IPS-18c (cell line): ENCODE data around the gene ARHGEF12.

ENCODE experiments used
- H3K4me3 ChIP-seq: 2 replicates; pipeline ENCODE4 v1.7.0; 2013; ENCODE audit warnings: low read depth, mild to moderate bottlenecking, low read length, moderate library complexity; ENCODE audit not compliant: insufficient read depth
- H3K9me3 ChIP-seq: one replicate; pipeline ENCODE4 v1.6.1; 2013; ENCODE audit warnings: mild to moderate bottlenecking, low read length, moderate library complexity; ENCODE audit not compliant: control insufficient read depth, insufficient read depth

Gene ARHGEF12

GRCh38 chr11:120392314-120392713 is 56.1 kb downstream of the ARHGEF12 start:
- Histone ChIP-seq H3K9me3 (no peaks in the 10 kb centered on the region), H3K4me3 (no peak overlapping the region)

- Histone ChIP-seq H3K9me3 (no peaks in the 10 kb centered on the region), H3K4me3 (no peak overlapping the region)
Measured at GRCh38 chr11:120392793-120393192, 56.6 kb downstream of the ARHGEF12 start.

- no peak overlapping the region for H3K4me3 ChIP-seq
- H3K9me3 ChIP-seq = no peaks in the 10 kb centered on the region
Measured at GRCh38 chr11:120394119-120394518, 57.9 kb downstream of the ARHGEF12 start.

- Histone ChIP-seq H3K4me3 (no peak overlapping the region), H3K9me3 (no peaks in the 10 kb centered on the region)
Measured at GRCh38 chr11:120395778-120396177, 59.6 kb downstream of the ARHGEF12 start.

GRCh38 chr11:120398132-120398531 is 61.9 kb downstream of the ARHGEF12 start:
- H3K4me3 ChIP-seq = no peak overlapping the region
- H3K9me3 ChIP-seq = no peaks in the 10 kb centered on the region

GRCh38 chr11:120399307-120399706 is 63.1 kb downstream of the ARHGEF12 start:
- Histone ChIP-seq H3K4me3 (no peak overlapping the region), H3K9me3 (no peaks in the 10 kb centered on the region)

GRCh38 chr11:120400564-120401364 is 64.6 kb downstream of the ARHGEF12 start:
- H3K9me3 ChIP-seq = no peaks in the 10 kb centered on the region
- no peak overlapping the region for H3K4me3 ChIP-seq

GRCh38 chr11:120401506-120401905 is 65.3 kb downstream of the ARHGEF12 start:
- Histone ChIP-seq H3K4me3 (no peak overlapping the region), H3K9me3 (no peaks in the 10 kb centered on the region)

- no peak overlapping the region for H3K4me3 ChIP-seq
- H3K9me3 ChIP-seq = no peaks in the 10 kb centered on the region
Measured at GRCh38 chr11:120403966-120404365, 67.8 kb downstream of the ARHGEF12 start.

- Histone ChIP-seq H3K4me3 (no peak overlapping the region), H3K9me3 (no peaks in the 10 kb centered on the region)
Measured at GRCh38 chr11:120404495-120404894, 68.3 kb downstream of the ARHGEF12 start.

- Histone ChIP-seq H3K9me3 (no peaks in the 10 kb centered on the region), H3K4me3 (no peak overlapping the region)
Measured at GRCh38 chr11:120409655-120410054, 73.4 kb downstream of the ARHGEF12 start.

- Histone ChIP-seq H3K4me3 (no peak overlapping the region), H3K9me3 (no peaks in the 10 kb centered on the region)
Measured at GRCh38 chr11:120410622-120411380, 74.6 kb downstream of the ARHGEF12 start.

GRCh38 chr11:120413480-120413879 is 77.3 kb downstream of the ARHGEF12 start:
- no peak overlapping the region for H3K4me3 ChIP-seq

GRCh38 chr11:120420572-120420971 is 84.4 kb downstream of the ARHGEF12 start:
- Histone ChIP-seq H3K4me3 (no peak overlapping the region), H3K9me3 (no peaks in the 10 kb centered on the region)

More at GRCh38 chr11:120413480-120413879, 77.3 kb downstream of the ARHGEF12 start:
- no peaks in the 10 kb centered on the region for H3K9me3 ChIP-seq

GRCh38 chr11:120424185-120424969 is 88.2 kb downstream of the ARHGEF12 start:
- Histone ChIP-seq H3K9me3 (no peaks in the 10 kb centered on the region), H3K4me3 (no peak overlapping the region)

GRCh38 chr11:120424970-120425332 is 88.7 kb downstream of the ARHGEF12 start:
- Histone ChIP-seq H3K4me3 (no peak overlapping the region), H3K9me3 (no peaks in the 10 kb centered on the region)

GRCh38 chr11:120425527-120425926 is 89.3 kb downstream of the ARHGEF12 start:
- Histone ChIP-seq H3K9me3 (no peaks in the 10 kb centered on the region), H3K4me3 (no peak overlapping the region)

- Histone ChIP-seq H3K9me3 (no peaks in the 10 kb centered on the region), H3K4me3 (no peak overlapping the region)
Measured at GRCh38 chr11:120430146-120430545, 93.9 kb downstream of the ARHGEF12 start.
